PC-9 (cell line): ENCODE measurements around the gene TEN1. TPM values are rescaled to one million over a fixed set of nuclear protein-coding genes. Genes with fewer than 3 reads are reported as not detected.

Source experiments
- BruUV-seq: library from RNA; stranded (reverse); fragments of 400-500 nt; replicated peaks from 2 replicates; lab custom pipeline; 2021; lab: Mats Ljungman, UMichigan
- CTCF ChIA-PET: fragments of 300-600 bp; sonication (Branson Sonifier 250); formaldehyde crosslinking; loops from one replicate; lab custom pipeline; 2022; ENCODE audit warnings: antibody characterized with exemption; lab: Charles Lee
- POLR2A ChIA-PET: fragments of 300-600 bp; sonication (Branson Sonifier 250); formaldehyde crosslinking; loops from one replicate; lab custom pipeline; 2022; ENCODE audit warnings: antibody characterized with exemption; ENCODE audit not compliant: unreplicated experiment; lab: Charles Lee
- DNase-seq, 2 experiments: peaks; one replicate each; pipeline versions ENCODE4 v3.0.0 to v3.0.0-alpha.2; 2015 to 2022; ENCODE audit warnings: mixed read lengths in 1 of 2
- H2AFZ ChIP-seq: fragments of 200-600 bp; sonication (generic); 2 replicates; pipeline ENCODE4 v1.8.1; 2017; ENCODE audit warnings: antibody characterized with exemption
- H3F3A ChIP-seq: fragments of 200-600 bp; sonication (generic); 2 replicates; pipeline ENCODE4 v1.8.1; 2017; ENCODE audit warnings: antibody characterized with exemption, mild to moderate bottlenecking, low read depth; ENCODE audit not compliant: insufficient read depth
- H3K27ac ChIP-seq: fragments of 200-600 bp; sonication (generic); 2 replicates; pipeline ENCODE4 v1.6.1; 2016; ENCODE audit warnings: mixed run types
- H3K27me3 ChIP-seq: fragments of 200-600 bp; sonication (generic); 2 replicates; pipeline ENCODE4 v1.6.1; 2016; ENCODE audit warnings: low read depth, mixed run types; ENCODE audit not compliant: insufficient read depth
- H3K36me3 ChIP-seq: fragments of 200-600 bp; sonication (generic); 2 replicates; pipeline ENCODE4 v1.6.1; 2016; ENCODE audit warnings: low read depth, mixed run types
- H3K4me1 ChIP-seq: fragments of 200-600 bp; sonication (generic); replicated peaks from 2 replicates; pipeline ENCODE4 v1.6.1; 2016; ENCODE audit warnings: mixed run types; ENCODE audit not compliant: insufficient read depth
- H3K4me2 ChIP-seq: fragments of 200-600 bp; sonication (generic); 2 replicates; pipeline ENCODE4 v1.6.1; 2017; ENCODE audit warnings: mixed run types
- H3K4me3 ChIP-seq: fragments of 200-600 bp; sonication (generic); 2 replicates; pipeline ENCODE4 v1.6.1; 2016; ENCODE audit warnings: mixed run types
- H3K79me2 ChIP-seq: fragments of 200-600 bp; sonication (generic); 2 replicates; pipeline ENCODE4 v1.6.1; 2017; ENCODE audit warnings: low read depth, mixed run types
- H3K9me2 ChIP-seq: fragments of 200-600 bp; sonication (generic); 2 replicates; pipeline ENCODE4 v1.8.1; 2017; ENCODE audit warnings: mild to moderate bottlenecking; ENCODE audit not compliant: insufficient read depth
- H3K9me3 ChIP-seq: fragments of 200-600 bp; sonication (generic); 2 replicates; pipeline ENCODE4 v1.8.1; 2016; ENCODE audit warnings: low read depth; ENCODE audit not compliant: insufficient read depth
- H4K20me1 ChIP-seq: fragments of 200-600 bp; sonication (generic); 2 replicates; pipeline ENCODE4 v1.8.1; 2017; ENCODE audit not compliant: insufficient read depth
- EZH2 ChIP-seq: fragments of 200-600 bp; sonication (generic); IDR thresholded peaks from 2 replicates; pipeline ENCODE4 v1.8.0; 2017; ENCODE audit warnings: antibody characterized with exemption, low read depth
- intact Hi-C: fragments of 100-400 bp; cut with micrococcal nuclease; formaldehyde crosslinking; loops from one replicate; pipeline ENCODE4 v1.10.0; 2022; ENCODE audit not compliant: unreplicated experiment
- total RNA-seq: library from RNA; stranded (reverse); gene quantifications from 2 replicates; pipeline ENCODE4 v1.2.3, GENCODE V29; 2021
- TF ChIP-seq, protein P1 (sequence below): fragments of 200-600 bp; sonication (generic); conservative IDR thresholded peaks from 2 replicates; pipeline ENCODE4 v1.6.1; 2017; ENCODE audit warnings: mixed run types, antibody characterized with exemption, mild to moderate bottlenecking, moderate library complexity

Gene TEN1
- total RNA-seq, 1 experiment from 2014 or later, result 22.7 TPM

DNA sequence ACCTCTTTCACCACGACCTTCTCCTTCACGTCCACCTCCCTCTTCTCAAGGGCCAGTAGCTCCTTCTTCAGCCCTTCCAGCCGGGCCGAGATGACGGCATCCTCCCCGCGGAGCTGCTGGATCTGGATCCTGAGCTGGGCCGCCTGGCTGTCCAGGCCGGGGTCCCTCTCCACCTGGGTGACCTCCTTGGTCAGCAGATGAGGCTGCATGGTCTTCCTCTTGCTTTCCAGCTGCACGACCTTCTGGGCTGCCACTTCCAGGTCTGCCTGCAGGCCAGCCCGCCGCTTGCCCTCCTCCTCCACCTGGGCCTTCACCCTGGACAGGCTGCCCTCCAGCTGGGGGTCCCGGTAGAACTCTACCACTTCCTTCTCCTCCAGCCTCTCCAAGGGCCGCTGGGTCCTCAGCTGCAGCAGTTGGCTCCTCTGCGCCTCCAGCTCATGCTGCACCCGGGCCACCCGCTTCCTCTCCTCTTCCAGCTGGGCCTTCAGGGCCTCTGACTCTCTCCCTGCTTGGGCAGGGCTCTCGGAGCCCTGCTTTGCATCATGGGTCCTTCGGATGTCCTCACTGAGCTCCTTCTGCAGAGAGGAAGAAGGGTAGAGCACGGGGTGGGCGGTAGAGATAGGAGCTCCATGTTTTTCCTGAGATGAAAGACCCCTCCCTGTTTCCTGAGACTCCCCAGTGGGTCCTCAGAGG, 31.1 kb downstream of the TEN1 start:
- BruUV-seq, result no TSS peak
- intact Hi-C loops, result loop anchor here (5.0 to 10.0 kb wide), 3 partner anchors 235 to 287 kb away; a partner anchor contains a TSS

DNA sequence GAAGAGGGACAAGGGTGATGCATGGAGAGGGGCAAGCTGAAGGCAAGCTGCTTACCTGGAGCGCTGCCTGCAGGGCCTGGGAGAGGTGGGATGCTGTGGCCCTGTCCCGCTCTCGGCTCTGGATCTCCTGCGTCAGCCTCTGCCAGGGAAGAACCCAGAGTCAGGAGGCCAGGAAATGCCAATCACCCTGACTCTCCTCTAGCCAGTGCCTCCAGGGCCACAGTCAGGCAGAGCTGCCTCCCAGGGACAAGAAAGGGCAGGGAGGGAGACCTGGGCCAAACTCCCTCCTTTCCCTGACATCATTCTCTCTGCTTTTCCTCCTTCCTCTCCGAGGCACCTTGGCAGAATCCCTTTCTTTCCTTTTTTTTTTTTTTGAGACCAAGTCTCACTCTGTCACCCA, 32.9 kb downstream of the TEN1 start:
- Histone ChIP-seq H3K4me1 (no peaks in the 10 kb centered on the region), H3K4me3 (no peak overlapping the region), H3F3A (no peaks in the 10 kb centered on the region), H3K4me2 (no peak overlapping the region), H3K9me3 (no peaks in the 10 kb centered on the region), H3K36me3 (no peaks in the 10 kb centered on the region), H2AFZ (no peak overlapping the region), H3K9me2 (no peaks in the 10 kb centered on the region), H3K27ac (no peak overlapping the region), H3K27me3 (no peaks in the 10 kb centered on the region), H4K20me1 (no peaks in the 10 kb centered on the region), H3K79me2 (no peaks in the 10 kb centered on the region)
- TF ChIP-seq, protein P1, sequence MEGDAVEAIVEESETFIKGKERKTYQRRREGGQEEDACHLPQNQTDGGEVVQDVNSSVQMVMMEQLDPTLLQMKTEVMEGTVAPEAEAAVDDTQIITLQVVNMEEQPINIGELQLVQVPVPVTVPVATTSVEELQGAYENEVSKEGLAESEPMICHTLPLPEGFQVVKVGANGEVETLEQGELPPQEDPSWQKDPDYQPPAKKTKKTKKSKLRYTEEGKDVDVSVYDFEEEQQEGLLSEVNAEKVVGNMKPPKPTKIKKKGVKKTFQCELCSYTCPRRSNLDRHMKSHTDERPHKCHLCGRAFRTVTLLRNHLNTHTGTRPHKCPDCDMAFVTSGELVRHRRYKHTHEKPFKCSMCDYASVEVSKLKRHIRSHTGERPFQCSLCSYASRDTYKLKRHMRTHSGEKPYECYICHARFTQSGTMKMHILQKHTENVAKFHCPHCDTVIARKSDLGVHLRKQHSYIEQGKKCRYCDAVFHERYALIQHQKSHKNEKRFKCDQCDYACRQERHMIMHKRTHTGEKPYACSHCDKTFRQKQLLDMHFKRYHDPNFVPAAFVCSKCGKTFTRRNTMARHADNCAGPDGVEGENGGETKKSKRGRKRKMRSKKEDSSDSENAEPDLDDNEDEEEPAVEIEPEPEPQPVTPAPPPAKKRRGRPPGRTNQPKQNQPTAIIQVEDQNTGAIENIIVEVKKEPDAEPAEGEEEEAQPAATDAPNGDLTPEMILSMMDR, result no peak
- TF ChIP-seq EZH2, result no peak
- no peak for DNase-seq
- ChIA-PET CTCF (interaction anchor here (0.6 kb wide), 1 partner anchor 171 kb away, joined by 7 read pairs; no protein-coding TSS in a partner anchor), POLR2A (no interaction called here)
- intact Hi-C loops, result loop anchor here (5.0 kb wide), 2 partner anchors 265 to 285 kb away; no protein-coding TSS in a partner anchor
- no TSS peak for BruUV-seq

More for the DNA sequence above, 31.1 kb downstream of the TEN1 start:
- Histone ChIP-seq H3K27ac (no peak overlapping the region), H3K4me3 (no peak overlapping the region), H3F3A (peaks cover 9% of the 10 kb centered on the region; the same call in 1 of the 2 replicates), H3K9me2 (no peaks in the 10 kb centered on the region), H4K20me1 (no peaks in the 10 kb centered on the region), H3K4me1 (no peaks in the 10 kb centered on the region; the same call in 1 of the 2 replicates), H3K79me2 (no peaks in the 10 kb centered on the region), H3K9me3 (no peaks in the 10 kb centered on the region), H3K27me3 (no peaks in the 10 kb centered on the region), H3K36me3 (no peaks in the 10 kb centered on the region), H3K4me2 (no peak overlapping the region), H2AFZ (no peak overlapping the region)
- TF ChIP-seq EZH2, result no peak
- TF ChIP-seq, protein P1, result no peak
- no peak for DNase-seq
- ChIA-PET CTCF (no interaction called here), POLR2A (no interaction called here)

DNA sequence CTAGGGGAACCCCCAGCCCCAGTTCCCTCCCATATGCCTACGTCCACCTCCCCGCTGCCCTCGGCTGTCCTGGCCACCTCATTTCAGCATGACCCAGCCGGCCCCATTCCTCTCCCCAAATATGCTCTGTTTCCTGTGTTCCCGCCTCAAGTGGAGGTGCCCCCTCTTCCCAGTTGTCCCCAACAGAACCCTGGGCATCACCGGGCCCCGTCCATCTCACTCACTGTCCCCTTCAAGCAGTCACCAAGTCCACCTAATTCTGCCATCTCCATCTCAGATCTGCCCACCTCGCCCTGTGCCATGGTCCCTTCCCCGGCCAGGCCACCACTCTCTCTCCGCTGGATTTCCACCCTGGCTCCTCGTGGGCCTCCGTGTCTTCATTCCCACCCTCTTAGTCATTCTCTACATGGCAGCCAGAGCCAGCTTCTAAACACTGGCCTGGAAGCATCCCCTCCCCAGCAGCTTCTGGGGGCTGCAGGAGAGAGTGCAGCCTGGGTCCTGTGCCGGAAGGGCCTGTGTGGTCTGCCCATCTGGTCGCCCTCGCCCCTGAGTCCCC, 34.4 kb downstream of the TEN1 start:
- no peak for TF ChIP-seq EZH2
- TF ChIP-seq, protein P1, result no peak
- H3K9me3 ChIP-seq, result no peaks in the 10 kb centered on the region
- ChIA-PET POLR2A (no interaction called here), CTCF (interaction anchor here (0.6 to 1.7 kb wide), 4 partner anchors 30 to 876 kb away, joined by 3 to 16 read pairs (median 4); no protein-coding TSS in a partner anchor)
- H4K20me1 ChIP-seq, result no peaks in the 10 kb centered on the region
- no peak overlapping the region for H3K27ac ChIP-seq
- no peaks in the 10 kb centered on the region for H3K36me3 ChIP-seq
- intact Hi-C loops, result loop anchor here (5.0 kb wide), 2 partner anchors 264 to 284 kb away; no protein-coding TSS in a partner anchor
- H3K27me3 ChIP-seq, result no peaks in the 10 kb centered on the region
- H3K79me2 ChIP-seq, result no peaks in the 10 kb centered on the region
- no peaks in the 10 kb centered on the region for H3K4me1 ChIP-seq
- BruUV-seq, result no TSS peak
- no peak overlapping the region for H3K4me2 ChIP-seq
- no peaks in the 10 kb centered on the region for H3F3A ChIP-seq
- no peak overlapping the region for H2AFZ ChIP-seq
- no peaks in the 10 kb centered on the region for H3K9me2 ChIP-seq
- no peak for DNase-seq
- H3K4me3 ChIP-seq, result no peak overlapping the region
